HG02970 (cell line): ENCODE results near the gene NLGN4X.
A peak's percentile ranks its signal among the peaks of the same experiment; 100 is the strongest.

Experiments used
- ATAC-seq: cut with Tn5 transposase; IDR thresholded peaks from one replicate; pipeline ENCODE4 v1.9.1; 2021; ENCODE audit warnings: mild to moderate bottlenecking, moderate library complexity, moderate number of reproducible peaks; ENCODE audit not compliant: unreplicated experiment, low FRiP score

Gene NLGN4X

GRCh38 chrX:6228720-6229119, at the start of gene NLGN4X:
TSS of gene NLGN4X (minus strand) at chrX:6228867. CDS start at chrX:6151466, 77,401 bp downstream.
- ATAC-seq = no peak

- no peak for ATAC-seq
Measured at GRCh38 chrX:6266041-6266440, 37.4 kb upstream of the NLGN4X start.

- ATAC-seq = no peak
Measured at GRCh38 chrX:6262959-6263358, 34.3 kb upstream of the NLGN4X start.

GRCh38 chrX:6257025-6257424, 28.4 kb upstream of the NLGN4X start:
- no peak for ATAC-seq

GRCh38 chrX:6244666-6245065, 16.0 kb upstream of the NLGN4X start:
- no peak for ATAC-seq

- no peak for ATAC-seq
Measured at GRCh38 chrX:6238576-6238975, 9.9 kb upstream of the NLGN4X start.

- ATAC-seq = no peak
Measured at GRCh38 chrX:6227935-6228334, 732 bp downstream of the NLGN4X start.

GRCh38 chrX:6227453-6227835, 1.2 kb downstream of the NLGN4X start:
- ATAC-seq = no peak

GRCh38 chrX:6226596-6227452, 1.8 kb downstream of the NLGN4X start:
- no peak for ATAC-seq

- no peak for ATAC-seq
Measured at GRCh38 chrX:6225911-6226595, 2.6 kb downstream of the NLGN4X start.

GRCh38 chrX:6225288-6225910, 3.3 kb downstream of the NLGN4X start:
- no peak for ATAC-seq

- ATAC-seq = no peak
Measured at GRCh38 chrX:6223516-6223915, 5.2 kb downstream of the NLGN4X start.

GRCh38 chrX:6210230-6210629, 18.4 kb downstream of the NLGN4X start:
- ATAC-seq = no peak

GRCh38 chrX:6203462-6204215, 25.0 kb downstream of the NLGN4X start:
- no peak for ATAC-seq

- no peak for ATAC-seq
Measured at GRCh38 chrX:6199486-6199885, 29.2 kb downstream of the NLGN4X start.

GRCh38 chrX:6187256-6187655, 41.4 kb downstream of the NLGN4X start:
- no peak for ATAC-seq

GRCh38 chrX:6184900-6185515, 43.7 kb downstream of the NLGN4X start:
- ATAC-seq = peak; percentile 96

GRCh38 chrX:6175914-6176313, 52.8 kb downstream of the NLGN4X start:
- no peak for ATAC-seq

- ATAC-seq = no peak
Measured at GRCh38 chrX:6170424-6170823, 58.2 kb downstream of the NLGN4X start.

GRCh38 chrX:6169407-6169806, 59.3 kb downstream of the NLGN4X start:
- ATAC-seq = no peak
